Liver (tissue), 9 donors: ENCODE results near the gene TMEM63B. TPM values are rescaled to one million over a fixed set of nuclear protein-coding genes. Genes with fewer than 3 reads are reported as not detected.

Source experiments
- DNase-seq: peaks from one replicate; pipeline ENCODE4 v3.0.0-alpha.2; 2017; ENCODE audit warnings: low spot score
- H3K27ac ChIP-seq, 2 donors: one replicate each; pipeline ENCODE4 v1.7.0; 2013; ENCODE audit warnings: inconsistent platforms in 2 of 2, low read length in 2 of 2, control low read depth in 1 of 2, low read depth in 1 of 2, mild to moderate bottlenecking in 1 of 2
- H3K27me3 ChIP-seq, 4 donors: one replicate each; pipeline versions ENCODE4 v1.6.1 to v1.7.0; 2013; ENCODE audit warnings: low read length in 3 of 4, inconsistent platforms in 1 of 4, mild to moderate bottlenecking in 1 of 4, moderate library complexity in 1 of 4; ENCODE audit not compliant: control insufficient read depth in 4 of 4, insufficient read depth in 4 of 4
- H3K36me3 ChIP-seq, 4 donors: one replicate each; pipeline versions ENCODE4 v1.6.1 to v1.7.0; 2013; ENCODE audit warnings: low read length in 3 of 4, mild to moderate bottlenecking in 3 of 4, low read depth in 1 of 4, moderate library complexity in 1 of 4; ENCODE audit not compliant: control insufficient read depth in 4 of 4, insufficient read depth in 3 of 4
- H3K4me1 ChIP-seq, 4 donors: one replicate each; pipeline versions ENCODE4 v1.6.1 to v1.7.0; 2013; ENCODE audit warnings: low read length in 3 of 4, mild to moderate bottlenecking in 3 of 4, moderate library complexity in 1 of 4; ENCODE audit not compliant: control insufficient read depth in 4 of 4, insufficient read depth in 4 of 4
- H3K4me3 ChIP-seq, 3 donors: one replicate each; pipeline versions ENCODE4 v1.6.1 to v1.7.0; 2013; ENCODE audit warnings: low read length in 3 of 3, control low read depth in 1 of 3, low read depth in 1 of 3, mild to moderate bottlenecking in 1 of 3
- H3K9ac ChIP-seq, 2 donors: one replicate each; pipeline ENCODE4 v1.7.0; 2013; ENCODE audit warnings: low read length in 2 of 2, mild to moderate bottlenecking in 2 of 2, moderate library complexity in 2 of 2, control low read depth in 1 of 2, low read depth in 1 of 2
- H3K9me3 ChIP-seq, 4 donors: one replicate each; pipeline versions ENCODE4 v1.6.1 to v1.7.0; 2013; ENCODE audit warnings: low read length in 3 of 4; ENCODE audit not compliant: control insufficient read depth in 4 of 4
- CTCF ChIP-seq: fragments of 150-350 bp; IDR thresholded peaks from 2 replicates; pipeline ENCODE4 v1.5.1; 2017; ENCODE audit warnings: improper control_type of control experiment, low read depth, low read length; ENCODE audit not compliant: missing input control
- EGR1 ChIP-seq, 2 donors: IDR thresholded peaks; 2 replicates each; pipeline ENCODE4 v1.6.1; 2016 to 2018; ENCODE audit warnings: antibody characterized with exemption in 2 of 2, low read depth in 2 of 2
- FOXA1 ChIP-seq: IDR thresholded peaks from 2 replicates; pipeline ENCODE4 v1.6.1; 2016; ENCODE audit warnings: antibody characterized with exemption
- FOXA2 ChIP-seq: IDR thresholded peaks from 2 replicates; pipeline ENCODE4 v1.6.1; 2016; ENCODE audit warnings: antibody characterized with exemption
- GABPA ChIP-seq, 2 donors: IDR thresholded peaks in 1 of 2; conservative IDR thresholded peaks in 1 of 2; 2 replicates each; pipeline ENCODE4 v1.6.1; 2016; ENCODE audit warnings: antibody characterized with exemption in 2 of 2, mild to moderate bottlenecking in 1 of 2, moderate library complexity in 1 of 2
- HNF4A ChIP-seq, 2 donors: conservative IDR thresholded peaks; 2 replicates each; pipeline ENCODE4 v1.6.1; 2016; ENCODE audit warnings: antibody characterized with exemption in 2 of 2, mild to moderate bottlenecking in 2 of 2
- HNF4G ChIP-seq: IDR thresholded peaks from 2 replicates; pipeline ENCODE4 v1.6.1; 2016; ENCODE audit warnings: antibody characterized with exemption
- JUND ChIP-seq, 2 donors: IDR thresholded peaks; 2 replicates each; pipeline ENCODE4 v1.6.1; 2016; ENCODE audit warnings: antibody characterized with exemption in 2 of 2
- MAX ChIP-seq: IDR thresholded peaks from 2 replicates; pipeline ENCODE4 v1.6.1; 2016; ENCODE audit warnings: antibody characterized with exemption
- NR2F2 ChIP-seq: IDR thresholded peaks from 2 replicates; pipeline ENCODE4 v1.6.1; 2016; ENCODE audit warnings: antibody characterized with exemption
- RAD21 ChIP-seq, 2 donors: IDR thresholded peaks; 2 replicates each; pipeline ENCODE4 v1.6.1; 2016; ENCODE audit warnings: antibody characterized with exemption in 2 of 2, mild to moderate bottlenecking in 2 of 2
- RXRA ChIP-seq, 2 donors: IDR thresholded peaks; 2 replicates each; pipeline ENCODE4 v1.6.1; 2017 to 2018; ENCODE audit warnings: antibody characterized with exemption in 2 of 2, mild to moderate bottlenecking in 1 of 2
- SP1 ChIP-seq: IDR thresholded peaks from 2 replicates; pipeline ENCODE4 v1.6.1; 2018; ENCODE audit warnings: antibody characterized with exemption, mild to moderate bottlenecking
- TAF1 ChIP-seq: conservative IDR thresholded peaks from 2 replicates; pipeline ENCODE4 v1.6.1; 2016; ENCODE audit warnings: antibody characterized with exemption, mild to moderate bottlenecking
- YY1 ChIP-seq: IDR thresholded peaks from 2 replicates; pipeline ENCODE4 v1.6.1; 2016; ENCODE audit warnings: antibody characterized with exemption, mild to moderate bottlenecking
- ZBTB33 ChIP-seq: IDR thresholded peaks from 2 replicates; pipeline ENCODE4 v1.6.1; 2016; ENCODE audit warnings: antibody characterized with exemption
- WGBS: extraction: QIAGEN DNeasy Blood & Tissue Kit; methylation state at CpG from one replicate; pipeline ENCODE4 v1.1.7; 2013; 5-methylcytosine and 5-hydroxymethylcytosine counted together
- polyA plus RNA-seq, 2 donors: library from polyadenylated mRNA; stranded (reverse) in 1 of 2; unstranded in 1 of 2; fragments of 200-250 nt in 1 of 2; fragments of >200 nt in 1 of 2; fragmentation: Nextera tagmentation in 1 of 2; extraction: Ambion mirVana in 1 of 2; gene quantifications; one replicate each; pipeline versions ENCODE4 v1.2.1 to v1.2.3, GENCODE V29; 2013 to 2015
- total RNA-seq, 2 donors: library from RNA; depleted of rRNA; stranded (reverse); fragments of >200 nt; gene quantifications; one replicate each; pipeline ENCODE4 v1.2.3, GENCODE V29; 2014
- TF ChIP-seq, protein P1 (sequence below): IDR thresholded peaks from 2 replicates; pipeline ENCODE4 v1.6.1; 2016; ENCODE audit warnings: antibody characterized with exemption, mild to moderate bottlenecking
- TF ChIP-seq, protein P2 (sequence below): IDR thresholded peaks from 2 replicates; pipeline ENCODE4 v1.6.1; 2016; ENCODE audit warnings: antibody characterized with exemption
- donor health status: healthy.
- donor health status: healthy.
- donor health status: healthy.
- donor health status: healthy.
- donor health status: healthy.

Gene TMEM63B
- total and polyA plus RNA-seq, 4 donors = 9.6 to 64.9 (median 37.6) TPM

GRCh38 chr6:44101832-44102231 lies 25.5 kb upstream of the TMEM63B start (continued):
- TF ChIP-seq YY1 (no peak), RXRA (IDR thresholded peaks at IDR 0.05) (no peak), FOXA2 (no peak)

DNA sequence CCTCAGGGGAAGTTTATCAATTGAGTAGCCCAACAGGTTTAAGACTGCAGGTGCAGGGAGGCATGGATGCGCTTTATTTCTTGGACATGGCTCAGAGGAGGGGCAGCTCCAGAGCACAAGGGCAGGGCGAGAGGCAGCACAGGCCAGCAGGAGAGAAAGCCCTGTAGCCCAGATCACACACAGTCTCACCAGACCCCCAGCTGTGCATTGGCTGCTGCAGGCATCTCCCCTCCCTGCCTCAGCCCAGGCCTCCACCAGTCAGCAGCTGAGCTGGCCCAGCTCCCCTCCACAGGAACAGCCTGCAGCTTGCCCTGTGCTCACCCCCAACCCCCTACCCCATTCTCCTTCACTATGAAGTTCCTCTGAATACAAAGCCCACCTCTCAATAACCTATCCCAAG lies 24.8 kb upstream of the TMEM63B start:
- TF ChIP-seq NR2F2 (no peak), EGR1 (IDR thresholded peaks at IDR 0.05; ENCODE audit: low read depth in 2 of 2) (no peak), JUND (IDR thresholded peaks at IDR 0.05) (no peak), HNF4G (no peak), ZBTB33 (no peak), TAF1 (no peak), RXRA (IDR thresholded peaks at IDR 0.05) (no peak), GABPA (IDR thresholded peaks at IDR 0.05 in 1 of 2, conservative IDR thresholded peaks at IDR 0.05 in 1 of 2) (no peak), MAX (no peak), YY1 (no peak), RAD21 (IDR thresholded peaks at IDR 0.05) (no peak), FOXA2 (no peak), FOXA1 (no peak), HNF4A (conservative IDR thresholded peaks at IDR 0.05) (no peak), CTCF (no peak), SP1 (no peak)
- TF ChIP-seq, protein P1, sequence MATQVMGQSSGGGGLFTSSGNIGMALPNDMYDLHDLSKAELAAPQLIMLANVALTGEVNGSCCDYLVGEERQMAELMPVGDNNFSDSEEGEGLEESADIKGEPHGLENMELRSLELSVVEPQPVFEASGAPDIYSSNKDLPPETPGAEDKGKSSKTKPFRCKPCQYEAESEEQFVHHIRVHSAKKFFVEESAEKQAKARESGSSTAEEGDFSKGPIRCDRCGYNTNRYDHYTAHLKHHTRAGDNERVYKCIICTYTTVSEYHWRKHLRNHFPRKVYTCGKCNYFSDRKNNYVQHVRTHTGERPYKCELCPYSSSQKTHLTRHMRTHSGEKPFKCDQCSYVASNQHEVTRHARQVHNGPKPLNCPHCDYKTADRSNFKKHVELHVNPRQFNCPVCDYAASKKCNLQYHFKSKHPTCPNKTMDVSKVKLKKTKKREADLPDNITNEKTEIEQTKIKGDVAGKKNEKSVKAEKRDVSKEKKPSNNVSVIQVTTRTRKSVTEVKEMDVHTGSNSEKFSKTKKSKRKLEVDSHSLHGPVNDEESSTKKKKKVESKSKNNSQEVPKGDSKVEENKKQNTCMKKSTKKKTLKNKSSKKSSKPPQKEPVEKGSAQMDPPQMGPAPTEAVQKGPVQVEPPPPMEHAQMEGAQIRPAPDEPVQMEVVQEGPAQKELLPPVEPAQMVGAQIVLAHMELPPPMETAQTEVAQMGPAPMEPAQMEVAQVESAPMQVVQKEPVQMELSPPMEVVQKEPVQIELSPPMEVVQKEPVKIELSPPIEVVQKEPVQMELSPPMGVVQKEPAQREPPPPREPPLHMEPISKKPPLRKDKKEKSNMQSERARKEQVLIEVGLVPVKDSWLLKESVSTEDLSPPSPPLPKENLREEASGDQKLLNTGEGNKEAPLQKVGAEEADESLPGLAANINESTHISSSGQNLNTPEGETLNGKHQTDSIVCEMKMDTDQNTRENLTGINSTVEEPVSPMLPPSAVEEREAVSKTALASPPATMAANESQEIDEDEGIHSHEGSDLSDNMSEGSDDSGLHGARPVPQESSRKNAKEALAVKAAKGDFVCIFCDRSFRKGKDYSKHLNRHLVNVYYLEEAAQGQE = no peak
- TF ChIP-seq, protein P2, sequence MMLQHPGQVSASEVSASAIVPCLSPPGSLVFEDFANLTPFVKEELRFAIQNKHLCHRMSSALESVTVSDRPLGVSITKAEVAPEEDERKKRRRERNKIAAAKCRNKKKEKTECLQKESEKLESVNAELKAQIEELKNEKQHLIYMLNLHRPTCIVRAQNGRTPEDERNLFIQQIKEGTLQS = no peak
- WGBS = 94% methylated on average over 2 of the region's 2 CpGs
- Histone ChIP-seq H3K9me3 (no peaks in the 10 kb centered on the region), H3K36me3 (peaks cover 2 to 5% (median 3%) of the 10 kb centered on the region in 4 donors), H3K4me1 (peaks cover 3 to 30% (median 21%) of the 10 kb centered on the region in 4 donors), H3K27me3 (no peaks in the 10 kb centered on the region), H3K4me3 (no peak overlapping the region), H3K9ac (no peak overlapping the region), H3K27ac (no peak overlapping the region)
- DNase-seq = no peak
